ENCODE measurements around the gene ZNF71.
"Not testable (repeated sequence)": the region's sequence is repeated elsewhere in the genome, so short reads cannot be mapped to it uniquely, and the experiment has no call there.

Gene ZNF71

DNA sequence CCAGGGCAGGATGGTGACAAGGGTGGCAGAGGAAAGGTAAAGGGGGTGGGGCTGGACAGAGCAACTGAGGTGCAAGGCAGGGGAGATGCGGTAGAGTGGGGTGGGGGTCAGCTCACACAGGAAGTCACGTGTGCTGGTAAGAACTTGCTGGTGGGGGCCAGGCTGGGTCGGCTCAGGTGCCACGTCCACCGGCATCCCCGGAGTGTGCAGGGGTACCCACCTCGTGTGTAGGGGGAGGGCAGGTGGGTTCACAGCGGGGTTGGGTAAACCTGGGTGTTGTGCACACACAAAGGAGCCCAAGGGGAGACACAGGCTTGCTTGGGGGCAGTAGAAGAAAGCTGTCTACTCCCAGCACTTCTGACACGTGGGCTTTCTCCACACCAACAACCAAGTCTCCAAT lies 73.6 kb downstream of the ZNF71 start:
- no peak for DNase-seq (ENCODE audit: low read depth, low spot score)
- ChIA-PET CTCF (no interaction called here), POLR2A (no interaction called here)
- no peak overlapping the region for H3K4me3 ChIP-seq (ENCODE audit: low read depth, low read length)
- TF ChIP-seq, protein P1, sequence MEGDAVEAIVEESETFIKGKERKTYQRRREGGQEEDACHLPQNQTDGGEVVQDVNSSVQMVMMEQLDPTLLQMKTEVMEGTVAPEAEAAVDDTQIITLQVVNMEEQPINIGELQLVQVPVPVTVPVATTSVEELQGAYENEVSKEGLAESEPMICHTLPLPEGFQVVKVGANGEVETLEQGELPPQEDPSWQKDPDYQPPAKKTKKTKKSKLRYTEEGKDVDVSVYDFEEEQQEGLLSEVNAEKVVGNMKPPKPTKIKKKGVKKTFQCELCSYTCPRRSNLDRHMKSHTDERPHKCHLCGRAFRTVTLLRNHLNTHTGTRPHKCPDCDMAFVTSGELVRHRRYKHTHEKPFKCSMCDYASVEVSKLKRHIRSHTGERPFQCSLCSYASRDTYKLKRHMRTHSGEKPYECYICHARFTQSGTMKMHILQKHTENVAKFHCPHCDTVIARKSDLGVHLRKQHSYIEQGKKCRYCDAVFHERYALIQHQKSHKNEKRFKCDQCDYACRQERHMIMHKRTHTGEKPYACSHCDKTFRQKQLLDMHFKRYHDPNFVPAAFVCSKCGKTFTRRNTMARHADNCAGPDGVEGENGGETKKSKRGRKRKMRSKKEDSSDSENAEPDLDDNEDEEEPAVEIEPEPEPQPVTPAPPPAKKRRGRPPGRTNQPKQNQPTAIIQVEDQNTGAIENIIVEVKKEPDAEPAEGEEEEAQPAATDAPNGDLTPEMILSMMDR (IDR thresholded peaks at IDR 0.05; ENCODE audit: insufficient read depth, low read length, missing control alignments) = no peak

DNA sequence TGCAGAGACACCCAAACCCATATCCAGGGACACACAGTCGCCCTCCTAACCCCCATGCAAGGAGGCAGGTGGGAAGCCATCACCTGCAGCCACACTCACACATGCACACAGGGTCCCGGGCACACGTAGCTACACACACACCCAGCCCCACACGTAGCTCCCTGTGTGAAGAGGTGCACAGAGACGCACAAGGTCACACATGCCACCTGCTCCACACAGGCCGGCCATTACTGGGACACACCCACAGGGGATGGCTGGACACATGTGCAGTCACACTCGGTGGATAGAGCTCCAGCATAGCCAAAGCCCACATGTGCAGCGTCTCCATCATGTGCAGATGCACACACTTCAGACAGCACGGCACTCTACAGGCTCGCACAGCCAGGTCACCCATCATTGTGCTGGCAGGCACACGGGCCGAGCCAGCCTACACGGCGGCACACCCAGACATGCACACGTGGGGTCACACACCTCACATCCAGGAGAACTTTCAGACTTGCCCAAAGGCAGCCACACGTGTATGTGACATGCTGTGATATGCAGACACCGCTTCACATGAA lies 75.4 kb downstream of the ZNF71 start:
- no peak overlapping the region for H3K4me3 ChIP-seq (ENCODE audit: low read depth, low read length)
- CTCF ChIA-PET = no interaction called here
- DNase-seq (ENCODE audit: low read depth, low spot score) = no peak
- TF ChIP-seq, protein P1 (IDR thresholded peaks at IDR 0.05; ENCODE audit: insufficient read depth, low read length, missing control alignments) = no peak
- POLR2A ChIA-PET = no interaction called here

DNA sequence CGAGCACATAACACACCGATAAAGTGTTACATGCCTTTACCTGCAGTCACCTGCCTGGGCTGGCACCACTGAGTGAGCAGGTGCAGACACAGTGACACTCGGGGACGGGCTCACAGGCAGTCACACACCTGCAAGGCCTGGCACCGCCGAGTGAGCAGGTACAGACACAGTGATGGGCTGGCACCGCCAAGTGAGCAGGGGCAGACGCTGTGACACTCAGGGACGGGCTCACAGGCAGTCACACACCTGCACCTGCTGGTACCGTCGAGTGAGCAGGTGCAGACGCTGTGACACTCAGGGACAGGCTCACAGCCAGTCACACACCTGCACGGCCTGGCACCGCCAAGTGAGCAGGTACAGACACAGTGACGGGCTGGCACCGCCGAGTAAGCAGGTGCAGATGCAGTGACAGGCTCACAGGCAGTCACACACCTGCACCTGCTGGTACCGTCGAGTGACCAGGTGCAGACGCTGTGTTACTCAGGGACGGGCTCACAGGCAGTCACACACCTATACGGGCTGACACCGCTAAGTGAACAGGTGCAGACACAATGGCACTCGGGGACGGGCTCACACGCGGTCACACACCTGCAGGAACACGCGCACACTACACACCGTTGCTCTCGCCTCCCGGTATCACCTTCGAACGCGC lies 76.0 kb downstream of the ZNF71 start:
- no peak overlapping the region for H3K4me3 ChIP-seq (ENCODE audit: low read depth, low read length)
- TF ChIP-seq, protein P1 (IDR thresholded peaks at IDR 0.05; ENCODE audit: insufficient read depth, low read length, missing control alignments) = no peak
- no peak for DNase-seq (ENCODE audit: low read depth, low spot score)
- ChIA-PET POLR2A (no interaction called here), CTCF (no interaction called here)

GRCh38 chr19:56671613-56671994 lies 76.5 kb downstream of the ZNF71 start, which contains the start of gene ZNF835:
Gene ZNF835, minus strand, starts transcription at chr19:56671757. Its CDS starts 6,559 bp downstream, at chr19:56665198.
- no peak for DNase-seq (ENCODE audit: low read depth, low spot score)
- CTCF ChIA-PET = no interaction called here
- TF ChIP-seq, protein P1 (IDR thresholded peaks at IDR 0.05; ENCODE audit: insufficient read depth, low read length, missing control alignments) = no peak
- POLR2A ChIA-PET = no interaction called here
- H3K4me3 ChIP-seq (ENCODE audit: low read depth, low read length) = no peak within 1 kb of the TSS

- H3K4me3 ChIP-seq (ENCODE audit: low read depth, low read length); DNase-seq (ENCODE audit: low read depth, low spot score); CTCF ChIA-PET; POLR2A ChIA-PET: not testable (repeated sequence)
Observed at GRCh38 chr19:56672610-56673009, 77.5 kb downstream of the ZNF71 start.

All from AG04449 (cell line).